ENCODE measurements around the gene KRTAP5-10.
"Not testable (repeated sequence)": the region's sequence is repeated elsewhere in the genome, so short reads cannot be mapped to it uniquely, and the experiment has no call there.

Gene KRTAP5-10

GRCh38 chr11:71556018-71556417 is 9.3 kb upstream of the KRTAP5-10 start:
- DNase-seq (ENCODE audit: low read depth), result no peak
- H3K4me3 ChIP-seq (ENCODE audit: low read depth, low read length), result no peak overlapping the region
- TF ChIP-seq, protein P1, sequence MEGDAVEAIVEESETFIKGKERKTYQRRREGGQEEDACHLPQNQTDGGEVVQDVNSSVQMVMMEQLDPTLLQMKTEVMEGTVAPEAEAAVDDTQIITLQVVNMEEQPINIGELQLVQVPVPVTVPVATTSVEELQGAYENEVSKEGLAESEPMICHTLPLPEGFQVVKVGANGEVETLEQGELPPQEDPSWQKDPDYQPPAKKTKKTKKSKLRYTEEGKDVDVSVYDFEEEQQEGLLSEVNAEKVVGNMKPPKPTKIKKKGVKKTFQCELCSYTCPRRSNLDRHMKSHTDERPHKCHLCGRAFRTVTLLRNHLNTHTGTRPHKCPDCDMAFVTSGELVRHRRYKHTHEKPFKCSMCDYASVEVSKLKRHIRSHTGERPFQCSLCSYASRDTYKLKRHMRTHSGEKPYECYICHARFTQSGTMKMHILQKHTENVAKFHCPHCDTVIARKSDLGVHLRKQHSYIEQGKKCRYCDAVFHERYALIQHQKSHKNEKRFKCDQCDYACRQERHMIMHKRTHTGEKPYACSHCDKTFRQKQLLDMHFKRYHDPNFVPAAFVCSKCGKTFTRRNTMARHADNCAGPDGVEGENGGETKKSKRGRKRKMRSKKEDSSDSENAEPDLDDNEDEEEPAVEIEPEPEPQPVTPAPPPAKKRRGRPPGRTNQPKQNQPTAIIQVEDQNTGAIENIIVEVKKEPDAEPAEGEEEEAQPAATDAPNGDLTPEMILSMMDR (IDR thresholded peaks at IDR 0.05; ENCODE audit: low read depth, low read length, missing control alignments), result no peak

- H3K4me3 ChIP-seq (ENCODE audit: low read depth, low read length), result no peak overlapping the region
- TF ChIP-seq, protein P1 (IDR thresholded peaks at IDR 0.05; ENCODE audit: low read depth, low read length, missing control alignments), result no peak
- no peak for DNase-seq (ENCODE audit: low read depth)
Observed at GRCh38 chr11:71557257-71557656, 8.1 kb upstream of the KRTAP5-10 start.

GRCh38 chr11:71558996-71559395 is 6.4 kb upstream of the KRTAP5-10 start:
- H3K4me3 ChIP-seq (ENCODE audit: low read depth, low read length), result no peak overlapping the region
- TF ChIP-seq, protein P1 (IDR thresholded peaks at IDR 0.05; ENCODE audit: low read depth, low read length, missing control alignments), result no peak
- no peak for DNase-seq (ENCODE audit: low read depth)

- H3K4me3 ChIP-seq (ENCODE audit: low read depth, low read length), result no peak overlapping the region
- TF ChIP-seq, protein P1 (IDR thresholded peaks at IDR 0.05; ENCODE audit: low read depth, low read length, missing control alignments), result no peak
- DNase-seq (ENCODE audit: low read depth), result no peak
Observed at GRCh38 chr11:71562120-71562519, 3.2 kb upstream of the KRTAP5-10 start.

DNA sequence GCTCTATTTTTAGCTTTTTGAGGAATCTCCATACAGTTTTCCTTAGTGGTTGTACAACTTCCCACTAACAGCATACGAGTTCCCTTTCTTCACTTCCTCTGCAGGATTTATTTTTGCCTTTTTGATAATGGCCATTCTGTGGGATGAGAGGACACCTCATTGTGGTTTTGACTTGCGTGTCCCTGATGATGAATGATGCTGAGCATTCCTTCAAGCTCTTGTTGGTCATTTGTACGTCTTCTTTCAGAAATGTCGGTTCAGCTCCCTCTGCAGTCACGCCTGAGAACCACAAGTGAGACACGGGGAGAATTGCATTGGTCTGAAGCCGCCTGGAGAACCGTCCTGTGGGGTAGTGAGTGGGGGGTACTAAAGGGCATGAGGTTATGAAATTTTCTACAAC is 2.0 kb upstream of the KRTAP5-10 start:
- H3K4me3 ChIP-seq (ENCODE audit: low read depth, low read length), result no peak overlapping the region
- DNase-seq (ENCODE audit: low read depth), result no peak
- TF ChIP-seq, protein P1 (IDR thresholded peaks at IDR 0.05; ENCODE audit: low read depth, low read length, missing control alignments), result peak; percentile 74

DNA sequence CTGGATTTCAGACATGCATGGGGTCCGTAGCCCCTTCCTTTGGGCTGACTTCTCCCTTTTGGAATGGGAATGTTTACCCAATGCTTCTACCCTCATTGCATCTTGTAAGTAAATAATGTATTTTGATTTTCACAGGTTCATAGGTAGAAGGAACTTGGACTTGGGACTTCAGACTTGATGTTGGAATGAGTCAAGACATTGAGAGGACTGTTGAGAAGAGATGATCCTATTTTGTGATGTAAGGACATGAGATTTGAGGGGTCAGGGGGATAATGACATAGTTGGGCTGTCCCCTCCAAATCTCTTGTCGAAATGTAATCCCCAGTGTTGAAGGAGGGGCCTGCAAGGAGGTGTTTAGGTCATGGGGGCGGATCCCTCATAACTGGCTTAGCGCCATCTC is 933 bp upstream of the KRTAP5-10 start:
- H3K4me3 ChIP-seq (ENCODE audit: low read depth, low read length), result no peak overlapping the region
- TF ChIP-seq, protein P1 (IDR thresholded peaks at IDR 0.05; ENCODE audit: low read depth, low read length, missing control alignments), result no peak
- DNase-seq (ENCODE audit: low read depth), result no peak

- TF ChIP-seq, protein P1 (IDR thresholded peaks at IDR 0.05; ENCODE audit: low read depth, low read length, missing control alignments), result no peak
- H3K4me3 ChIP-seq (ENCODE audit: low read depth, low read length), result no peak overlapping the region
- DNase-seq (ENCODE audit: low read depth), result no peak
Observed at GRCh38 chr11:71566081-71566620, 788 bp downstream of the KRTAP5-10 start.

DNA sequence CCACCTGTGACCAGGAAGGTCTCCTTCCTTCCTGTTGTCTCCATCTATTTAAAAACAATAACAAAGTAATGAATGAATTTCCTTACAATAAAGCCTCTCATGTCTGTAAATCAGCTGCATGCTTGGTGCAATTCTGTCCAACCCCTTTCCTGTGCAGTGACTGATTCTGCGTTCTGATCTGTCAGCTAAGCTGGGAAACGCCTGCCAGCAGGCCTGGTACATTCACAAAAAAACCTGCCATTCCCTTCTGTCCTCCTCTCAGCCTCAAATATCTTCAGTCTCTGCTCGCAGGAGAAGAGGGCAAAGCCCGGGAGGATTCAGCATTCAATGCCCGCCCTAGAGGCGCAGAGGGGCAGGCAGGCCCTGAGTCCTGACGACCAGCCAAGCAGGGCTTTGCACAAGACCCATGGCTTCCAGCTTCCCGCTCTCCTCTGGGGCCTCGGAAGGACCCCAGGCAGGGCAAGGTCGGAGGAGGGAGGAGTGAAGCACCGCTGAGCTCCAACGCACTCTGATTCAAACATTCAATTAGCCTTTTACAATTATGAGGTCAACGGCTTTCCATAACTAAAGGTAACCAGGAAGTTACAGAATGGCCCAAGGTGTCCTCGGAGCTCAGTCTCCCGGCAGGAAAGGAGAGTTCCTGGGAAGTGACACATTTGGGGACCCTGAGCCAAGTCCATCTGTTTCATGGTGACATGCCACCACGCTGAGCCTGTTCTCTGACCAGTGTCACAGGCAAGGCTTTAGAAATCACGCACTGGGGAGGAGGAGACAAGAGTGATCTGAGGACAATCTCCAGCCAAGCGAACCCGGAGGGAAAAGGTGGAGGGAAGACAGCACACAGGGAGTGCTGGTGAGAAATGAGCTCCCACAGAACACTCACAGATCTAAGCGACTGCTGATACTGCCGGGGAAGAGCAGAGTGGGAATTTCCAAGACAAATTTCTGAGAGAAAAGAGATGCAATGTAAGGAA is 1.6 kb downstream of the KRTAP5-10 start:
- not testable (repeated sequence) for H3K4me3 ChIP-seq (ENCODE audit: low read depth, low read length); DNase-seq (ENCODE audit: low read depth)

- H3K4me3 ChIP-seq (ENCODE audit: low read depth, low read length); DNase-seq (ENCODE audit: low read depth): not testable (repeated sequence)
Observed at GRCh38 chr11:71567633-71568032, 2.3 kb downstream of the KRTAP5-10 start.
